Panc1 (cell line): ENCODE data around the gene PTK7. TPM values are rescaled to one million over a fixed set of nuclear protein-coding genes. Genes with fewer than 3 reads are reported as not detected.

Source experiments
- ATAC-seq: fragments of 200-7000 bp; cut with Tn5 transposase; 2 replicates; pipeline ENCODE4 v1.9.1; 2020; ENCODE audit warnings: mild to moderate bottlenecking, moderate library complexity
- BruUV-seq: library from RNA; stranded (reverse); fragments of 400-500 nt; replicated peaks from 2 replicates; lab custom pipeline; 2021; lab: Mats Ljungman, UMichigan
- CTCF ChIA-PET: fragments of 300-600 bp; sonication (Branson Sonifier 250); formaldehyde crosslinking; loops from one replicate; lab custom pipeline; 2022; ENCODE audit warnings: antibody characterized with exemption; lab: Charles Lee
- POLR2A ChIA-PET: fragments of 300-600 bp; sonication (Branson Sonifier 250); formaldehyde crosslinking; loops from one replicate; lab custom pipeline; 2022; ENCODE audit warnings: antibody characterized with exemption; lab: Charles Lee
- DNase-seq: peaks from one replicate; pipeline ENCODE4 v3.0.0-alpha.2; 2010; ENCODE audit warnings: low read depth, low spot score
- H3K27ac ChIP-seq: 2 replicates; pipeline ENCODE4 v1.5.1; 2011; ENCODE audit warnings: mild to moderate bottlenecking, low read length, inconsistent platforms
- H3K27me3 ChIP-seq: fragments of 200-500 bp; sonication (Bioruptor generic); 2 replicates; pipeline ENCODE4 v1.6.0; 2014; ENCODE audit warnings: low read length, inconsistent platforms; ENCODE audit not compliant: control insufficient read depth, insufficient read depth
- H3K36me3 ChIP-seq: fragments of 200-500 bp; sonication (Bioruptor generic); 2 replicates; pipeline ENCODE4 v1.5.1; 2014; ENCODE audit warnings: inconsistent platforms, mild to moderate bottlenecking, low read length, moderate library complexity; ENCODE audit not compliant: control insufficient read depth, insufficient read depth
- H3K4me1 ChIP-seq: 2 replicates; pipeline ENCODE4 v1.5.1; 2011; ENCODE audit warnings: inconsistent platforms, mild to moderate bottlenecking, low read length, moderate library complexity; ENCODE audit not compliant: control insufficient read depth, insufficient read depth
- H3K4me3 ChIP-seq, 2 experiments: 2 replicates each; pipeline ENCODE4 v1.5.1; 2011 to 2012; ENCODE audit warnings: low read depth in 2 of 2, low read length in 2 of 2, mild to moderate bottlenecking in 2 of 2, inconsistent platforms in 1 of 2, moderate library complexity in 1 of 2
- H3K9me3 ChIP-seq: fragments of 200-500 bp; sonication (Bioruptor generic); 2 replicates; pipeline ENCODE4 v1.5.1; 2014; ENCODE audit warnings: low read depth, mild to moderate bottlenecking, inconsistent platforms, low read length, moderate library complexity; ENCODE audit not compliant: control insufficient read depth, insufficient read depth
- CTCF ChIP-seq: fragments of 450-650 bp; IDR thresholded peaks from 2 replicates; pipeline ENCODE4 v1.5.1; 2017; ENCODE audit warnings: mild to moderate bottlenecking
- POLR2AphosphoS5 ChIP-seq: IDR thresholded peaks from 2 replicates; pipeline ENCODE4 v1.6.1; 2012; ENCODE audit warnings: mild to moderate bottlenecking, low read depth, low read length, moderate library complexity
- REST ChIP-seq, 2 experiments: IDR thresholded peaks; 2 replicates each; pipeline ENCODE4 v1.6.1; 2011 to 2012; ENCODE audit warnings: low read depth in 2 of 2, control low read depth in 1 of 2, low read length in 1 of 2, mild to moderate bottlenecking in 1 of 2, moderate library complexity in 1 of 2; ENCODE audit not compliant: insufficient read depth in 1 of 2
- SIN3A ChIP-seq: IDR thresholded peaks from 2 replicates; pipeline ENCODE4 v1.6.1; 2012; ENCODE audit warnings: low read depth, mild to moderate bottlenecking, low read length, moderate library complexity, borderline replicate concordance; ENCODE audit not compliant: insufficient read depth
- TCF7L2 ChIP-seq: IDR thresholded peaks from 2 replicates; pipeline ENCODE4 v1.6.1; 2011; ENCODE audit warnings: mild to moderate bottlenecking, low read depth, low read length, inconsistent platforms
- in situ Hi-C: cut with HindIII; loops from 2 replicates; pipeline ENCODE4 v1.10.0; 2016; ENCODE audit warnings: low sequenced_read_pairs, low pct_unique_long_range_greater_than_20kb
- intact Hi-C: fragments of 100-400 bp; cut with micrococcal nuclease; formaldehyde crosslinking; loops from one replicate; pipeline ENCODE4 v1.10.0; 2022; ENCODE audit not compliant: unreplicated experiment
- total RNA-seq: library from RNA; stranded (reverse); gene quantifications from one replicate; pipeline ENCODE4 v1.2.1, GENCODE V29; 2021; ENCODE audit not compliant: unreplicated experiment

Gene PTK7
- total RNA-seq, 1 experiment from 2014 or later: 240 TPM

GRCh38 chr6:43188426-43188825 is 112.3 kb downstream of the PTK7 start:
- no peak for DNase-seq
- 0 out of 2 replicates have a peak, but pooled peaks cover under 1% of the 10 kb centered on the region for H3K4me1 ChIP-seq
- no peak for TF ChIP-seq TCF7L2
- no peak for TF ChIP-seq CTCF
- no peak for TF ChIP-seq POLR2AphosphoS5
- TF ChIP-seq SIN3A: no peak
- TF ChIP-seq REST (IDR thresholded peaks at IDR 0.05; ENCODE audit: insufficient read depth in 1 of 2, low read depth in 2 of 2, low read length in 1 of 2): no peak
- H3K4me3 ChIP-seq: no peak overlapping the region
- H3K9me3 ChIP-seq: no peaks in the 10 kb centered on the region
- ChIA-PET POLR2A (interaction anchor here (0.7 kb wide), 1 partner anchor 32 kb away, joined by 5 read pairs; no protein-coding TSS in a partner anchor), CTCF (no interaction called here)
- no peak overlapping the region for H3K27ac ChIP-seq
- intact Hi-C loops (no loop called here), in situ Hi-C loops (no loop called here)
- BruUV-seq: no TSS peak
- H3K36me3 ChIP-seq: peaks cover 6% of the 10 kb centered on the region; the same call in 1 of the 2 replicates
- no peak for ATAC-seq
- H3K27me3 ChIP-seq: no peaks in the 10 kb centered on the region

- POLR2A ChIA-PET: no interaction called here
- no peaks in the 10 kb centered on the region for H3K27me3 ChIP-seq
- H3K9me3 ChIP-seq: no peaks in the 10 kb centered on the region
- CTCF ChIA-PET: no interaction called here
- no peak overlapping the region for H3K4me3 ChIP-seq
- ATAC-seq (no peak), DNase-seq (no peak)
- H3K36me3 ChIP-seq: peaks cover 6% of the 10 kb centered on the region; the same call in 1 of the 2 replicates
- TF ChIP-seq TCF7L2 (no peak), CTCF (no peak), POLR2AphosphoS5 (no peak), SIN3A (no peak), REST (IDR thresholded peaks at IDR 0.05; ENCODE audit: insufficient read depth in 1 of 2, low read depth in 2 of 2, low read length in 1 of 2) (no peak)
- no TSS peak for BruUV-seq
- no peaks in the 10 kb centered on the region for H3K4me1 ChIP-seq
- no peak overlapping the region for H3K27ac ChIP-seq
- in situ Hi-C loops (no loop called here), intact Hi-C loops (no loop called here)
Measured at GRCh38 chr6:43189776-43190304, 113.7 kb downstream of the PTK7 start.
